Measurements from ENCODE around the gene FLVCR2.

DNA sequence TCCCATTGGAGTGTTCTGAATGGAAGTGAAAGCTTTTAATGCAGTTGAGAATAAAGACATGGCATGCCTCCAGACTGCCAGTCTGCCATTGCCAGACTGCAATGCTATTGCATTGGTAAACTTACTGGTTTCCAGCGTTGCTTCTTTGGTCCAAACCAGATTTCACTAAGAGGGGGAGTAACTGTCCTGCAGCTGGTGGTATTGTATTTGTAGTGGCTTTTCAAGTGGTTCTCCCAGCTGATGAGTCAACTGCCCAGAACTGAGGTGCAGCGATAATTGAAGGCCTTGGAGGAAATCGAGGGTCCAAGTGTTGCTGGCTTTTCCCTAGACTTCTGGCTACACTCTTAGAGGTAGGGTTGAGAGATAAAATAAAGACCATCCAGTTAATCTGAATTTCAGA lies 50.4 kb downstream of the FLVCR2 start:
- TF ChIP-seq ZNF354C (tag by site-specific recombination; IDR thresholded peaks at IDR 0.05; ENCODE audit: borderline replicate concordance, low read depth) (no peak), ZNF133 (tag by site-specific recombination; IDR thresholded peaks at IDR 0.05) (no peak), CTCF (tag by site-specific recombination; IDR thresholded peaks at IDR 0.05) (no peak), PBX3 (CRISPR knock-in tag; IDR thresholded peaks at IDR 0.05) (no peak), ZFP69B (tag by site-specific recombination; IDR thresholded peaks at IDR 0.05) (no peak), ZNF658 (tag by site-specific recombination; IDR thresholded peaks at IDR 0.05) (no peak), ZSCAN18 (tag by site-specific recombination; IDR thresholded peaks at IDR 0.05) (no peak), KLF8 (tag by site-specific recombination; IDR thresholded peaks at IDR 0.05) (no peak), ZNF223 (tag by site-specific recombination; IDR thresholded peaks at IDR 0.05) (no peak), YY1 (tag by site-specific recombination; IDR thresholded peaks at IDR 0.05) (no peak), ZNF624 (tag by site-specific recombination; IDR thresholded peaks at IDR 0.05) (no peak), ZNF121 (tag by site-specific recombination; IDR thresholded peaks at IDR 0.05) (no peak), ZNF292 (tag by site-specific recombination; IDR thresholded peaks at IDR 0.05; ENCODE audit: borderline replicate concordance, low read depth) (no peak)

Data from HEK293 (cell line).